Stimulated activated naive B cell treated with anti-CD40 and anti-IgM and Interleukin-4, amounts not matched to agents 10 μg/mL and 1 μg/mL and 100 μg/mL, for 72 hours (primary cell): ENCODE measurements around the gene SERPINA1.
A peak's percentile ranks its signal among the peaks of the same experiment; 100 is the strongest.
"Not testable (repeated sequence)": the region's sequence is repeated elsewhere in the genome, so short reads cannot be mapped to it uniquely, and the experiment has no call there.

Experiments
- ATAC-seq, 2 donors: fragments of 150-1000 bp; cut with Tn5 transposase; replicated peaks; 2 replicates each; pipeline ENCODE4 v1.10.0; 2021; ENCODE audit warnings: moderate library complexity in 1 of 2
- DNase-seq: peaks from one replicate; pipeline ENCODE4 v3.0.0; 2021
- H3K27ac Mint-ChIP-seq: one replicate; pipeline ENCODE4 v1.8.0; 2022; ENCODE audit warnings: mild to moderate bottlenecking, mixed read lengths
- H3K27me3 Mint-ChIP-seq, 2 donors: one replicate each; pipeline ENCODE4 v1.8.0; 2022; ENCODE audit warnings: mixed read lengths in 2 of 2
- H3K36me3 Mint-ChIP-seq, 2 donors: one replicate each; pipeline ENCODE4 v1.8.0; 2022; ENCODE audit warnings: mixed read lengths in 2 of 2, mild to moderate bottlenecking in 1 of 2
- H3K4me1 Mint-ChIP-seq, 2 donors: one replicate each; pipeline ENCODE4 v1.8.0; 2022; ENCODE audit warnings: mixed read lengths in 2 of 2, mild to moderate bottlenecking in 1 of 2
- H3K4me3 Mint-ChIP-seq, 2 donors: one replicate each; pipeline ENCODE4 v1.8.0; 2022; ENCODE audit warnings: mild to moderate bottlenecking in 2 of 2, mixed read lengths in 2 of 2, moderate library complexity in 1 of 2
- H3K9me3 Mint-ChIP-seq, 2 donors: one replicate each; pipeline ENCODE4 v1.8.0; 2022; ENCODE audit warnings: mixed read lengths in 2 of 2, mild to moderate bottlenecking in 1 of 2

SERPINA1 gene

DNA sequence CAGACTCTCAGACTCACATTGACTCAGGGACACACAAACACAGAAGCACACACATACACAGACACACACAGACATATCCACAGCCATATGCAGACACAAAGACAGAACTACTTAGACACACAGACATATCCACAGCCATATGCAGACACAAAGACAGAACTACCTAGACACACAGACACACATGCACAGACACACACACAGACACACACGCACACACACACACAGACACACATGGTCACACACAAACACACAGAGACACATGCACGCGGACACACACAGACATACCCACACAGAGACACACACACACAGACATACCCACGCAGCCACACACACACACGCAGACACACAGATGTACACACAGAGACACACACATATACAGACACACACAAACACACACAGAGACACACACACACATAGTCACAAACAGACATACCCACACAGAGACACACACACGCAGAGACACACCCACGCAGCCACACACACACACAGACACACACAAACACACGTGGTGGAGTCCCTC lies 25.7 kb downstream of the SERPINA1 start:
- H3K4me3 Mint-ChIP-seq: no peak overlapping the region

DNA sequence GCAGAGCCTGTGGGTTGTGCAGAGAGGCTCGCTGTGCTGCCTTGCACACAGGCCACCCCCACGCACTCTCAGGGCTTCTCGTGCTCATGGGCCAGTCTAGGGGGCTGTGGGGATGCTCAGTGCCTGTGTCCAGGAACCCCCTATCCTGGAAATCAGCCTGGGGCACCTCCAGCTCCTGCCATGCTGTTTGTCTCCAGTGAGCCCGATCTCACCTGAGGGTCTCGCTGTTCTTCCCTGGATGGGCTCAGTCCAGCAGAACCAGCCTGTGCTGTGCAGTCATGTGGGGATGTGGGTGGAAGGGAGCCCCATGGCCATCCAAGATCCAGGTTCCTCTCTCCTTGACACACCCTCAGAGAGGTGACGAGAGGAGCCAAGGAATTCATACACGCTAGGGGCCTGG lies 26.7 kb downstream of the SERPINA1 start:
- Mint-ChIP-seq H3K27me3 (peaks cover 21 to 22% of the 10 kb centered on the region in 2 donors), H3K4me3 (no peak overlapping the region), H3K27ac (no peak overlapping the region), H3K36me3 (no peaks in the 10 kb centered on the region), H3K4me1 (no peaks in the 10 kb centered on the region), H3K9me3 (peaks cover 0 to under 1% of the 10 kb centered on the region in 2 donors)
- DNase-seq: no peak
- ATAC-seq: no peak

More for the DNA sequence above, 25.7 kb downstream of the SERPINA1 start:
- no peaks in the 10 kb centered on the region for H3K36me3 Mint-ChIP-seq
- H3K9me3 Mint-ChIP-seq: no peaks in the 10 kb centered on the region
- H3K27ac Mint-ChIP-seq: no peak overlapping the region
- no peak for ATAC-seq
- DNase-seq: no peak
- H3K4me1 Mint-ChIP-seq: no peaks in the 10 kb centered on the region
- peaks cover 20 to 21% of the 10 kb centered on the region in 2 donors for H3K27me3 Mint-ChIP-seq

DNA sequence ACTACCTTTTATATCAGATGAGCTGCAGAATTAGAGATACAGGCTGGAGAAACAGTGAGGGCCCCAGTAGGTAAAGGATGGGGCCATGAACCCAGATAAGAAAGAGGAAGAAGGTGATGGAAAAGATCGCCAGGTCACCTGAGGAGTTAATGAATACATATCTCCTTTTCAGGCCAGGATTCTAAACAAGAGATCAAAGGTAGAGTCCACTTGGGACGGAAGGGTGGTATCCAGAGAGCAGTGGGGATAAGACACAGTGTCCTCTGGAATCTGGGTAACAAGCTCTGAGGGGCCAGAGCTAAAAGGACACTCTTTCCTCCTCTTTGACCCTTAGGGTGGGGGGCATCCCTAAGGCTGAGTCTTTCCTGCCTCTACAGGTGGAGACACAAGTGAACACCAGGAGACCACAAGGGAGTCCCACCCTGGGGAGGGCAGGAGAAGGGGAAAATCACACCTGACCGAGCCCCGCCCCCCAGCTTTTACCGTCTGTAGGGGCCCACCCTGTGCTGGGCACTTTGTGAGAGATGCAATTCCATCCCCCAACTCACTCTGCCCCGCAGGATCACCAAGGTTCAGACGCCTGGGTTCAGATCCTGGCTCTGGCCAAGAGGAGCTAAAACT lies 27.3 kb downstream of the SERPINA1 start:
- no peaks in the 10 kb centered on the region for H3K4me1 Mint-ChIP-seq
- ATAC-seq (no peak), DNase-seq (no peak)

DNA sequence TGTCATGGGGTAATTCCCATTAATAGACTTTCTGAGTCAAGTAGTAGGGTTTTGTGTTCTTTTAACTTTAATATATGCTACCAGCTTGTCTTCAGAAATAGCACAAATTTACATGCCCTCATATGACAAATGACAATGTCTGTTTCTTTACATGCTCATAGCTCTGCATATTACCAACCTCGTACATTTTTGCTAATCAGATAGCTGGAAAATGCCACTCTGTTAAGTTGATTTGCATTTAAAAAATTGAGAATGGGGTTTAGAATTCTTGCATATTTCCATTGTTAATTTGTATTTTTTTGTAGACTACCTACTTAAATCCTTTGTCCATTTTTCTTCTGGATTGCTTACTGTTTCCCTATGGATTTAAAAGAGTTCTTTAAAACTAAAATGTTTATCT lies 31.2 kb downstream of the SERPINA1 start:
- H3K27ac Mint-ChIP-seq: no peak overlapping the region
- no peaks in the 10 kb centered on the region for H3K36me3 Mint-ChIP-seq
- H3K27me3 Mint-ChIP-seq: peaks cover 18 to 22% of the 10 kb centered on the region in 2 donors
- no peak for DNase-seq
- H3K9me3 Mint-ChIP-seq: peaks cover 4 to 6% of the 10 kb centered on the region in 2 donors
- no peak for ATAC-seq
- no peaks in the 10 kb centered on the region for H3K4me1 Mint-ChIP-seq
- no peak overlapping the region for H3K4me3 Mint-ChIP-seq

More for the DNA sequence above, 27.3 kb downstream of the SERPINA1 start:
- Mint-ChIP-seq H3K27me3 (peaks cover 26 to 27% of the 10 kb centered on the region in 2 donors), H3K27ac (no peak overlapping the region), H3K9me3 (peaks cover 2 to 5% of the 10 kb centered on the region in 2 donors), H3K4me3 (no peak overlapping the region), H3K36me3 (no peaks in the 10 kb centered on the region)

DNA sequence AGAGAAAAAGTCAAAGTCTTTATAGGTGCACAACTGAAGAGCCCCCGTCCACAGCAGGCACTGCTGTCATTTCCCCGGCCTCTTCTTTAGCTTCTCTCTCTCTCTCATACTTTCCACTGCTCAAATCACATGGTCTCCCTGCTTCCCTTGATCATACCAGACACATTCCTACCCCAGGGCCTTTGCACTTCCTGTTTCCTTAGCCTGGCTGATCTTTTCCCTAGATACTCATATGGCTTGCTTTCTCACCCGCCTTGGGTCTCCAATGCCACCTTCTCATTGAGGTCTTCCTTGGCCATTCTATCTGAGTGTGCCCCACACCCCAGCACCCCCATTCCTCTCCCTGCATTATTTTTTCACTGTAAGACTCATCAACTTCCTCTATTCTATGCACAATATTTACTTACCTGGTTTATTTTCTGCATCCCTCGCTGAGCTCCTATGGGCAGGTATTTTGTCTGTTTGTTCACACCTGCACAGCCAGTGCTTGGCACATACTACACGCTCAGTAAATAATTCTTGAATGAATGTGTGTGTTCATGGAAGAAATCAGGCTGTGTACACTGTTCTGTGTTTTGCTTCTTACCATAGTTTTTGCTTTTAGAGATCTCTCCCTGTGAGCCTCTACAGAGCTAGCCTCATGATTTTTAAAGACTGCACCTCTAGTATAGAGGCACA lies 31.9 kb downstream of the SERPINA1 start:
- Mint-ChIP-seq H3K36me3 (no peaks in the 10 kb centered on the region), H3K9me3 (peaks cover 7 to 10% of the 10 kb centered on the region in 2 donors), H3K4me1 (no peaks in the 10 kb centered on the region), H3K4me3 (no peak overlapping the region), H3K27me3 (peaks cover 17 to 28% of the 10 kb centered on the region in 2 donors), H3K27ac (no peak overlapping the region)
- no peak for DNase-seq
- ATAC-seq: no peak

DNA sequence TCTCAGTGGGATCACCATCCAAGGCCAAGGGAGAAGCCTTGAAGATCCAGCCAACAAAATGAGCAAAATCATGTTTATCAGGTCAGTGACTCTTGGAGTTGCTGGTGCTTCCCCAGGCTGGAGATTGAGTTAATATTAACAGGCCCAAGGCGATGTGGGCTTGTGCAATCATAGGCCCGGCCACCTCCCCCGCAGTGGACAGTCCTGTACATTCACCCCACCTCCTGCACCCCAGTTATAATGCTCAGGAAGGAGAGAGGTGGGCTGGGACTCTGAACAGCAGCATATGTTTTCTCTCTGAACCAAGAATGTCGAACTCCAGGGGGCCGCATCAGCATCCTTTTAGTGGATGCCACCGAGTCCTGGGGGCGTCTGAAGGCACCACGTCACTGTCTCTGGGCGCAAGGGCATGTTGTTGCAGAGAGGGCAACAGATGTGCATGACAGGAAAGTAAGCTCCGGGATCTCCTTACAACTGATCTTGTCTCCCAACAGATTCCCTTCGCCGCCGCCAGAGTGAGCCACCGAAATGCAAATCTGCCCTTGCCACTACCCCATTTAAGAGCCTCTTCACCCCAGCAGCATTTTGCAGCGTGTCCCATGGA lies 33.1 kb downstream of the SERPINA1 start:
- no peaks in the 10 kb centered on the region for H3K36me3 Mint-ChIP-seq
- ATAC-seq: no peak
- no peak overlapping the region for H3K27ac Mint-ChIP-seq
- peaks cover 10 to 23% of the 10 kb centered on the region in 2 donors for H3K27me3 Mint-ChIP-seq
- peaks cover 7 to 10% of the 10 kb centered on the region in 2 donors for H3K9me3 Mint-ChIP-seq
- DNase-seq: no peak
- H3K4me1 Mint-ChIP-seq: no peaks in the 10 kb centered on the region
- no peak overlapping the region for H3K4me3 Mint-ChIP-seq

DNA sequence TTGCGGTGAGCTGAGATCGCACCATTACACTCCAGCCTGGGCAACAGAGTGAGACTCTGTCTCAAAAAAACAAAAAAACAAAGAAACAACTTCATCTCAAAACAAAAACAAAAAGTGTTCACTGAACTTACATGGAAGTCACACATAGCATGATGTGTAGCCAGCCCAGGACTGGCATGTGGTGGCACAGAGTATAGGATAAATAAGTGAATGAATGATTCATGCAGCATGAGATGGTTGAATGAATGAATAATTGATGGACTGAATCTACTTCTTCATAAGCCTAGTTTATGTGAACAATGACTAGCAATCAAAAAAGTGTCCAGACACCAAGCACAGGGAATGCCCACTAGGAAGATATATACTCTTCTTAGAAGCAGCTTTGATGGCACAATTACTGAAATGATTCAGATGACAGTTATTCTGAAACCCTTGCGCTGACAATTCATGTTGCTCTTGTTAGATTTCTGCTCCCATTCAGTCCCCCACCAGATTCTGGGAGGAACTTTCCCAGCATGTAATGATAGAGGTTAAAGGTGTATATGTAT lies 33.7 kb downstream of the SERPINA1 start:
- no peak for ATAC-seq

DNA sequence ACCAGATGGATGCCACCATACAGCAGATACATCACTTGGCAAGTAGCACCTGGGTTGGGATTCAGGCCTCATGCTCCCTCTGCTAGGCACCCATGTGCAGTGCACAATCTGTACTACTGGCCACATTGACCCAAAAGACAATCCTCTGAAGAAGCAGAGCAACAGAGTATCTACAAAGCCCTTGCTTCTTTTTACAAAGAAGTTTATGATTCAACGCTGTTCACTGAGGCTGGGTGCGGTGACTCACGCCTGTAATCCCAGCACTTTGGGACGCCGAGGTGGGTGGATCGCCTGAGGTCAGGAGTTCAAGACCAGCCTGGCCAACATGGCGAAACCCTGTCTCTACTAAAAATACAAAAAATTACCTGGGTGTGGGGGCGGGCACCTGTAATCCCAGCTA lies 34.2 kb downstream of the SERPINA1 start:
- not testable (repeated sequence) for DNase-seq, ATAC-seq, H3K4me1 Mint-ChIP-seq, H3K27ac Mint-ChIP-seq, H3K36me3 Mint-ChIP-seq, H3K4me3 Mint-ChIP-seq
- H3K9me3 Mint-ChIP-seq: peaks cover 7 to 10% of the 10 kb centered on the region in 2 donors
- H3K27me3 Mint-ChIP-seq: peaks cover 8 to 23% of the 10 kb centered on the region in 2 donors

More for the DNA sequence above, 33.7 kb downstream of the SERPINA1 start:
- no peaks in the 10 kb centered on the region for H3K4me1 Mint-ChIP-seq
- H3K27ac Mint-ChIP-seq: no peak overlapping the region
- no peak overlapping the region for H3K4me3 Mint-ChIP-seq
- peaks cover 9 to 23% of the 10 kb centered on the region in 2 donors for H3K27me3 Mint-ChIP-seq
- no peak for DNase-seq
- peaks cover 7 to 10% of the 10 kb centered on the region in 2 donors for H3K9me3 Mint-ChIP-seq
- H3K36me3 Mint-ChIP-seq: no peaks in the 10 kb centered on the region

DNA sequence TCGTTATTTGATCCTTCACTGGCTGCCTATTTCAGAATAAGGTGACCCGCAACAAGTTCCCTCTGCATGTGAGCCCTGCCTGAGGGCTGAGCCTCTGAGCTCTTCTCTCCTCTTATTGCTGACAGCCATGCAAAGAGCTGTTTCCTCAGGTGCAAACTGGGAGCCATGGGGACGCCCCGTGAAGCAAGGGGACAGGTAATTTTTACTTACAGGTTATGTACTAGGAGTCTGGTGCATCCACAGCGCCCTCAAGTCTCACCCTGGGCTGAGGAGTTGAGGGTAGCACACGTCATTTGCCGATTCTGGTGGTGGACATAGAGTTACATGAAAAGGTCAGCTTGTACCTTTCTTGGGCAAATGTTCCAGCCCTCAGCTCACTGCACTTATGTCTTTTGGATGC lies 39.1 kb downstream of the SERPINA1 start:
- peaks cover 7 to 11% of the 10 kb centered on the region in 2 donors for H3K27me3 Mint-ChIP-seq
- H3K36me3 Mint-ChIP-seq: no peaks in the 10 kb centered on the region
- no peak for DNase-seq
- no peak overlapping the region for H3K27ac Mint-ChIP-seq
- no peaks in the 10 kb centered on the region for H3K4me1 Mint-ChIP-seq
- H3K9me3 Mint-ChIP-seq: peaks cover 6% of the 10 kb centered on the region in 2 donors
- H3K4me3 Mint-ChIP-seq: no peak overlapping the region
- no peak for ATAC-seq

DNA sequence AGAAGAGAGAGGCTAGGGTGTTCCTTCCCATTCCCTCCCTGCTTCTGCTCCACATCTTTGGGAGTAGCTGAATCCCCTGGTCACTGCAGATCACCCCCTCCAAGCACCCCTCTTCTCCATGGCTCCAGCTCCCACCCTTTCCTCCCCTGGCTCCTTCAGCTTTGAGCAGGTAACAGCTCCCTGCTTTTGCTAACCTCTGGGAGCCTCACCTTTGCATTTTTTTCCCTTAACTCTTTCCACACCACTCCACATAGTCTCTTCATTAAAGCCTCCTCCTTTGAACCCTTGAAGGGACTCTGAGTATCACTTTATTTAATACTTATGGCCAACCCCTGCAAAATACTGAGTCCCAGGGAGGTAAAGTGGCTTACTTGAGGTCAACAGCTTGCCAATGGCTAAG lies 39.6 kb downstream of the SERPINA1 start:
- no peaks in the 10 kb centered on the region for H3K36me3 Mint-ChIP-seq
- peaks cover 7 to 11% of the 10 kb centered on the region in 2 donors for H3K27me3 Mint-ChIP-seq
- H3K27ac Mint-ChIP-seq: no peak overlapping the region
- no peak for ATAC-seq
- no peak overlapping the region for H3K4me3 Mint-ChIP-seq
- H3K9me3 Mint-ChIP-seq: peaks cover 6% of the 10 kb centered on the region in 2 donors
- H3K4me1 Mint-ChIP-seq: no peaks in the 10 kb centered on the region
- DNase-seq: no peak

DNA sequence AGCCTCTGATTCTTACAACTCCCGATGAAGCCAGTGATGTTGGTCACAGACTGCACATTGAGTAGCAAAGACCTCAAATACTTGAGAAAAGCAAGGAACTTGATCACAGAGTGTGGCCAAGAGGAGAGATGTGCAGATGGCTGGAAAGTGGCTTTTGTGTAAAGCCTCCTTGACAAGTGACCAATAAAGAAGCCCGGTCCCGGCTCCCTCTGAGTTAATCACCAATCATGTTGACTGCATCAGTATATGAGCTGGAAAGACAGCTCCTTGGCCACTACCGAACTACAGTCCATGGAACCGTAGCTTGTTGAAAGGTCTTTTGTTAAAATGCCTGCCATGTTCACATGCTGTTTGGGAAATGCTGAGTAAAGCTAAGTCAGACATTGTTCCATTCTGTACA lies 41.6 kb downstream of the SERPINA1 start:
- Mint-ChIP-seq H3K4me1 (no peaks in the 10 kb centered on the region), H3K36me3 (no peaks in the 10 kb centered on the region), H3K27me3 (peaks cover 11% of the 10 kb centered on the region in 2 donors), H3K27ac (peak overlapping the region; percentile 93), H3K4me3 (no peak overlapping the region), H3K9me3 (peaks cover 0 to under 1% of the 10 kb centered on the region in 2 donors)
- DNase-seq (no peak), ATAC-seq (no peak)

DNA sequence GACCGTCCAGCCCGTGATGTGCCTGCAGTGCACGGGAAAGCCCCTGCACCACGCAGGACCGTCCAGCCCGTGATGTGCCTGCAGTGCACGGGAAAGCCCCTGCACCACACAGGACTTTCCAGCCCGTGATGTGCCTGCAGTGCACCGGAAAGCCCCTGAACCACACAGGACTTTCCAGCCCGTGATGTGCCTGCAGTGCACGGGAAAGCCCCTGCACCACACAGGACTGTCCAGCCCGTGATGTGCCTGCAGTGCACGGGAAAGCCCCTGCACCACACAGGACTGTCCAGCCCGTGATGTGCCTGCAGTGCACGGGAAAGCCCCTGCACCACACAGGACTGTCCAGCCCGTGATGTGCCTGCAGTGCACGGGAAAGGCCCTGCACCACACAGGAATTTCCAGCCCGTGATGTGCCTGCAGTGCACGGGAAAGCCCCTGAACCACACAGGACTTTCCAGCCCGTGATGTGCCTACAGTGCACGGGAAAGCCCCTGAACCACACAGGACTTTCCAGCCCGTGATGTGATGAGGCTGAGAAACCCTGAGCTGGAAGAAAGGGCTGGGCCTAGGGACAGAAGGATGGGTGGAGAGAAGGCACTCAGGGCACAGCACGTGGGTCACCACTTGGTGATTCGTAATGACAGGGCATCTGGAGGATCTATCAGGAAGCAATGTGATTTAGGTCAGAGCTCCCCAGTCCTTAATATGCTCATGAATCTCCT lies 42.2 kb downstream of the SERPINA1 start:
- Mint-ChIP-seq H3K27ac (peak overlapping the region; percentile 93), H3K27me3 (peaks cover 11 to 17% of the 10 kb centered on the region in 2 donors)
- DNase-seq (peak; percentile 41), ATAC-seq (peak; percentile 50 to 85)
- H3K4me1 Mint-ChIP-seq, H3K36me3 Mint-ChIP-seq, H3K4me3 Mint-ChIP-seq, H3K9me3 Mint-ChIP-seq: not testable (repeated sequence)

DNA sequence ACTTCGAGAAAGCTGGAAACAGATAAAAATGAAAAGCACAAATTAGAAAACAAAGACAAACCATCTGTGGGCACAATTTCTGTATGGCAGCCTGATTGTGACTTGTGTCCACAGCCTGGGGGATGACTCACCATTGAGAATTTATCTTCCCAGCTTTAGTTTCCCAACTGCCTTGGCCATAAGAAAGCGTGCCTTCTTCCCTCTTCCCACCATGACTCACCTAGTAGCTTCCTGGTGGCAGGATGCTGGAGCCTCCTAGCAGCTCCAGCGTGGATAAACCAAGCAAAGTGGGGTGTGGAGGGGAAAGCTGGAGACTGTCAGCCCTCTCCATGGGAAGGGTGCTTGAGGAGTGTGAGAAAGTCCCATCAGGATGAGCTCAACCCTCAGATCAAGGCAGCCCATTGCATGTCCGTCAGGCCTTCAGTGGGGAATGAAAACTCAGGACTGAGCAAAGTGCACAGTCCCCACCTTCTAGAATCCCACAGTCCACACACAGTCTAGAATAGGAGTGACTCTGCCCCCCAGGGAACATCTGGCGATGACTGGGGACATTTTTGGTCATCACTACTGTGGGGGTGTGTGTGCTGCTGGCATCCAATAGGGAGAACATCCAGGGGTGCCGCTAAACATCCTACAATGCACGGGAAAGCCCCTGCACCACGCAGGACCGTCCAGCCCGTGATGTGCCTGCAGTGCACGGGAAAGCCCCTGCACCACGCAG lies 42.9 kb downstream of the SERPINA1 start:
- Mint-ChIP-seq H3K36me3 (no peaks in the 10 kb centered on the region), H3K27me3 (peaks cover 19 to 24% of the 10 kb centered on the region in 2 donors), H3K9me3 (peaks cover 0 to 7% of the 10 kb centered on the region in 2 donors), H3K4me1 (peaks cover 0 to 2% of the 10 kb centered on the region in 2 donors), H3K27ac (peak overlapping the region; percentile 72), H3K4me3 (no peak overlapping the region)
- DNase-seq: no peak
- no peak for ATAC-seq
